Astrocyte (in vitro differentiated cells and primary cell): ENCODE results near the gene NFYB.

Experiments used
- CTCF ChIP-seq: IDR thresholded peaks from 2 replicates; pipeline ENCODE4 v1.5.1; 2011; ENCODE audit warnings: low read depth, mild to moderate bottlenecking, inconsistent platforms, low read length, moderate library complexity; ENCODE audit not compliant: insufficient read depth
- EZH2 ChIP-seq: IDR thresholded peaks from 2 replicates; pipeline ENCODE4 v1.6.1; 2012; ENCODE audit warnings: mild to moderate bottlenecking, low read length, inconsistent platforms; ENCODE audit not compliant: insufficient read depth

- no peak for TF ChIP-seq CTCF
- TF ChIP-seq EZH2 = no peak
Observed at GRCh38 chr12:104115587-104115975, 22.4 kb downstream of the NFYB start.
